ENCODE data around the gene ATXN2. TPM values are rescaled to one million over a fixed set of nuclear protein-coding genes. Genes with fewer than 3 reads are reported as not detected.
"Not testable (repeated sequence)": the region's sequence is repeated elsewhere in the genome, so short reads cannot be mapped to it uniquely, and the experiment has no call there.

ATXN2 gene
- total RNA-seq, 2 experiments from 2014 or later: 44.2 to 47.9 TPM

GRCh38 chr12:111581434-111582132, 17.5 kb downstream of the ATXN2 start:
- ChIA-PET POLR2A (no interaction called here), CTCF (no interaction called here)
- Mint-ChIP-seq H3K9me3 (ENCODE audit: low read depth) (no peaks in the 10 kb centered on the region), H3K36me3 (ENCODE audit: low read depth) (peaks cover 14% of the 10 kb centered on the region), H3K27me3 (no peaks in the 10 kb centered on the region), H3K27ac (no peak overlapping the region), H3K4me3 (no peak overlapping the region), H3K4me1 (peaks cover 5% of the 10 kb centered on the region)
- no peak for DNase-seq
- no peak for ATAC-seq
- intact Hi-C loops (cut with DNase I, micrococcal nuclease): no loop called here

- no peaks in the 10 kb centered on the region for H3K9me3 Mint-ChIP-seq (ENCODE audit: low read depth)
- intact Hi-C loops (cut with DNase I, micrococcal nuclease): no loop called here
- H3K27me3 Mint-ChIP-seq: no peaks in the 10 kb centered on the region
- H3K4me3 Mint-ChIP-seq: no peak overlapping the region
- DNase-seq (no peak), ATAC-seq (no peak)
- ChIA-PET POLR2A (no interaction called here), CTCF (no interaction called here)
- peaks cover 5% of the 10 kb centered on the region for H3K4me1 Mint-ChIP-seq
- H3K27ac Mint-ChIP-seq: no peak overlapping the region
- H3K36me3 Mint-ChIP-seq (ENCODE audit: low read depth): peaks cover 14% of the 10 kb centered on the region
These were observed 18.4 kb downstream of the ATXN2 start for GRCh38 chr12:111580737-111581136.

GRCh38 chr12:111580119-111580425, 19.0 kb downstream of the ATXN2 start:
- peaks cover 5% of the 10 kb centered on the region for H3K4me1 Mint-ChIP-seq
- peaks cover 14% of the 10 kb centered on the region for H3K36me3 Mint-ChIP-seq (ENCODE audit: low read depth)
- H3K27ac Mint-ChIP-seq: no peak overlapping the region
- ATAC-seq (no peak), DNase-seq (no peak)
- POLR2A ChIA-PET: no interaction called here
- intact Hi-C loops (cut with DNase I, micrococcal nuclease): no loop called here
- H3K9me3 Mint-ChIP-seq (ENCODE audit: low read depth): no peaks in the 10 kb centered on the region
- H3K4me3 Mint-ChIP-seq: no peak overlapping the region
- H3K27me3 Mint-ChIP-seq: no peaks in the 10 kb centered on the region
- CTCF ChIA-PET: interaction anchor here (1.3 kb wide), 1 partner anchor 52 kb away, joined by 4 read pairs; no protein-coding TSS in a partner anchor

DNA sequence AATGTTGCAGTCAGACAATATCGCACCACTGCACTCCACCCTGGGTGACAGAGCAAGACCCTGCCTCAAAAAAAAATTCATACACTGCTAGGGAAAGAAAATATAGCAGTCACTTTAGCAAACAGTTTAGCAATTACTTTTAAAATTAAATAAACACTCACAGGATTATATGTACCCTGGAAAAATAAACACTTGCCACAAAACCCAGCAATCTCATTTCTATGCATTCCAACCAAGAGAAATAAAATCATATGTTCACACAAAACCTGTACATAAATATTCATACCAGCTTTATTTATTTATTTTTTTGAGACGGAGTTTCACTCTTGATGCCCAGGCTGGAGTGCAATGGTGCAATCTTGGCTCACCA, 20.2 kb downstream of the ATXN2 start:
- CTCF ChIA-PET: interaction anchor here (1.3 kb wide), 1 partner anchor 51 kb away, joined by 4 read pairs; no protein-coding TSS in a partner anchor
- Mint-ChIP-seq H3K4me3 (no peak overlapping the region), H3K27ac (no peak overlapping the region)

DNA sequence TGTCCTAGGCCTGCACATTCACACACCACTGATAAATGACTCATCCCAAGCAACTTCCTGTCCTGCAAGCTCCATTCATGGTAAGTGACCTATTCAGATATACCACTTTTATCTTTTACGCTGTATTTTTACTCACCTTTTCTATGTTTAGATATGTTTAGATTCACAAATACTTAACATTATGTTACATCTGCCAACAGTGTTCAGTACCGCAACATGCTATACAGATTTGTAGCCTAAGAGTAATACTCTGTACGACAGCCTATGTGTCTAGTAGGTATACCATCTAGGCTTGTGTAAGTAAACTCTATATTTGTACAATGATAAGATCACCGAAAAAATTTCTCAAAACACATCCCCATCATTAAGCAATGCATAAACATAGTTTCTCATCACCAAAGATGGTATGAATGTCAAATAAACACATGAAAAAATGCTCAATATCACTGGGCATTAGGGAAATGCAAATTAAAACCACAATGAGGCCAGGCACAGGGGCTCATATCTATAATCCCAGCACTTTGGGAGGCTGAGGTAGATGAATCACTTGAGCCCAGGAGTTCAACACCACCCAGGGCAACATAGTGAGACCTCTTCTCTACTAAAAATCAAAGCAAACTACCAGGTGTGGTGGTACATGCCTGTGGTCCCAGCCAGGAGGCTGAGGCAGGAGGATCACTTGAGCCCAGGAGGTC, 20.7 kb downstream of the ATXN2 start:
- POLR2A ChIA-PET: no interaction called here

More for the DNA sequence above, 20.2 kb downstream of the ATXN2 start:
- ATAC-seq (no peak), DNase-seq (no peak)
- intact Hi-C loops (cut with DNase I, micrococcal nuclease): no loop called here
- POLR2A ChIA-PET: interaction anchor here (0.6 kb wide), 1 partner anchor 94 kb away, joined by 3 read pairs; no protein-coding TSS in a partner anchor
- H3K4me1 Mint-ChIP-seq: peaks cover 5% of the 10 kb centered on the region
- no peaks in the 10 kb centered on the region for H3K27me3 Mint-ChIP-seq
- peaks cover 14% of the 10 kb centered on the region for H3K36me3 Mint-ChIP-seq (ENCODE audit: low read depth)
- H3K9me3 Mint-ChIP-seq (ENCODE audit: low read depth): no peaks in the 10 kb centered on the region

GRCh38 chr12:111574797-111575443, 24.2 kb downstream of the ATXN2 start:
- Mint-ChIP-seq H3K4me1 (peaks cover 6% of the 10 kb centered on the region), H3K36me3 (ENCODE audit: low read depth) (peaks cover 7% of the 10 kb centered on the region), H3K9me3 (ENCODE audit: low read depth) (no peaks in the 10 kb centered on the region), H3K27ac (no peak overlapping the region), H3K27me3 (no peaks in the 10 kb centered on the region), H3K4me3 (no peak overlapping the region)
- DNase-seq: no peak
- no peak for ATAC-seq
- intact Hi-C loops (cut with DNase I, micrococcal nuclease): no loop called here
- CTCF ChIA-PET: interaction anchor here (0.6 to 1.3 kb wide), 4 partner anchors 10 to 769 kb away, joined by 3 to 7 read pairs (median 4); no protein-coding TSS in a partner anchor
- POLR2A ChIA-PET: no interaction called here

More for the DNA sequence above, 20.7 kb downstream of the ATXN2 start:
- ATAC-seq: no peak
- peaks cover 14% of the 10 kb centered on the region for H3K36me3 Mint-ChIP-seq (ENCODE audit: low read depth)
- CTCF ChIA-PET: interaction anchor here (0.9 kb wide), 1 partner anchor 10 kb away, joined by 3 read pairs; no protein-coding TSS in a partner anchor
- H3K4me3 Mint-ChIP-seq: no peak overlapping the region
- peaks cover 5% of the 10 kb centered on the region for H3K4me1 Mint-ChIP-seq
- no peaks in the 10 kb centered on the region for H3K9me3 Mint-ChIP-seq (ENCODE audit: low read depth)
- intact Hi-C loops (cut with DNase I, micrococcal nuclease): no loop called here
- no peaks in the 10 kb centered on the region for H3K27me3 Mint-ChIP-seq
- no peak for DNase-seq
- no peak overlapping the region for H3K27ac Mint-ChIP-seq

DNA sequence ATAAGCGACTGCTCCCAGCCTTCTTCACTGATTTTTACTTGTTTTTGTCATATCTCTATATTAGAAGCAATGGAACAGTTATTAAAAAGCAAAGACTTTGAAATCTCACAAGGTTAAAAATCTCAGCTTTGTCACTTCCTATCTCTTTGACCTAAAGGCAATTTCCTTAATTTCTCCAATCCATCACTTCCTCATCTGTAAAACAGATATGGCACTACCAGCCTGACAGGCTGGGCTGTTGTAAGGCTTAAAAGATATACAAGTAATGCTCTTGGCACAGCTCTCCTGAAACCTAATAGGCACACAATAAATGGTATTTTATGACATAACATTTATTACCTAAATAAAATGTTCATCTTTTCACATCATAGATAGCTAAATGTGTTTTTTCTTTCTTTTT, 25.6 kb downstream of the ATXN2 start:
- H3K9me3 Mint-ChIP-seq (ENCODE audit: low read depth): no peaks in the 10 kb centered on the region
- no peaks in the 10 kb centered on the region for H3K27me3 Mint-ChIP-seq
- H3K36me3 Mint-ChIP-seq (ENCODE audit: low read depth): peaks cover 8% of the 10 kb centered on the region
- DNase-seq (no peak), ATAC-seq (no peak)
- H3K27ac Mint-ChIP-seq: no peak overlapping the region
- ChIA-PET POLR2A (no interaction called here), CTCF (no interaction called here)
- peaks cover 14% of the 10 kb centered on the region for H3K4me1 Mint-ChIP-seq
- intact Hi-C loops (cut with DNase I, micrococcal nuclease): no loop called here
- no peak overlapping the region for H3K4me3 Mint-ChIP-seq

DNA sequence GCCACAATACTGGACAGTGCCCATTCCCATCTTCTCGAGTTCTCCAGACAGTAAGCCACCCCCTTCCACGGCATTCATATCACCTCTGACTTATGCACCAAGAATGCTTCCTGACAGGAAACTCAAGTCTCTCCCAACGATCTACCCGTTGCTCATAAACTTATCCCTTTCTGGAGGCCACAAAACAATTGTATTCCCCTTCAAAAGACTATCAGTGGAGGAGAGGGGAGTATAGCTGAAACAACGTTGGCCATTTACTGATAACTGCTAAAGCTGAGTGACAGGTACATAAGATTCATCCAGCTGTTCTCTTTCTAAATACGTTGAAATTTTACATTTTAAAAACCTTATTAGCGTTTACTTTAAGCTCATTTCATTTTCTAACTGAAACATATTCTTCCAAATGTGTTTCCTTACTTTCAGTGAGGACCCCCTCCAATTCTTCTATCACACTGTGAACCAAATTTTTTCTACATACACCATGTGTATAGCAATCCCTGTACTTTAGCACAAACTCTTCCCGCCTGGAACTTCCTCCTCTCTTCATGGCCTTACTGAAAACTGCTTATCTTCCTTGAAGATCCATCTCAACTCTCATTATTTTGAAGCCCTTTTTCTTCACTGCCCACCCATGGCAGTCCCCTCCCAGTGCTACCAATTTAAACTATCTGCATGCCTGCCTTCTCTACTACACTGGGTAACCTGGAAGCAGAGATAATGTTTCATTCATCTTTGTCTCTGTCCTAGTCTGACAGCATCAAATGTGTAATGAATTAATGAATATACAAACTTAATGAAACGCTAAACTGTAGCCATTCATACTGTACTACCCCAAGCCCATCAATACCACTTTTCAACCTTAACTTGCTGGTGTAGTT, 28.8 kb downstream of the ATXN2 start:
- H3K4me1 Mint-ChIP-seq: peaks cover 12% of the 10 kb centered on the region
- H3K27ac Mint-ChIP-seq: no peak overlapping the region
- peaks cover 12% of the 10 kb centered on the region for H3K36me3 Mint-ChIP-seq (ENCODE audit: low read depth)
- no peak overlapping the region for H3K4me3 Mint-ChIP-seq
- ATAC-seq (no peak), DNase-seq (no peak)
- intact Hi-C loops (cut with DNase I, micrococcal nuclease): no loop called here
- ChIA-PET CTCF (interaction anchor here (0.6 kb wide), 1 partner anchor 365 kb away, joined by 3 read pairs; no protein-coding TSS in a partner anchor), POLR2A (no interaction called here)
- no peaks in the 10 kb centered on the region for H3K27me3 Mint-ChIP-seq
- H3K9me3 Mint-ChIP-seq (ENCODE audit: low read depth): no peaks in the 10 kb centered on the region

DNA sequence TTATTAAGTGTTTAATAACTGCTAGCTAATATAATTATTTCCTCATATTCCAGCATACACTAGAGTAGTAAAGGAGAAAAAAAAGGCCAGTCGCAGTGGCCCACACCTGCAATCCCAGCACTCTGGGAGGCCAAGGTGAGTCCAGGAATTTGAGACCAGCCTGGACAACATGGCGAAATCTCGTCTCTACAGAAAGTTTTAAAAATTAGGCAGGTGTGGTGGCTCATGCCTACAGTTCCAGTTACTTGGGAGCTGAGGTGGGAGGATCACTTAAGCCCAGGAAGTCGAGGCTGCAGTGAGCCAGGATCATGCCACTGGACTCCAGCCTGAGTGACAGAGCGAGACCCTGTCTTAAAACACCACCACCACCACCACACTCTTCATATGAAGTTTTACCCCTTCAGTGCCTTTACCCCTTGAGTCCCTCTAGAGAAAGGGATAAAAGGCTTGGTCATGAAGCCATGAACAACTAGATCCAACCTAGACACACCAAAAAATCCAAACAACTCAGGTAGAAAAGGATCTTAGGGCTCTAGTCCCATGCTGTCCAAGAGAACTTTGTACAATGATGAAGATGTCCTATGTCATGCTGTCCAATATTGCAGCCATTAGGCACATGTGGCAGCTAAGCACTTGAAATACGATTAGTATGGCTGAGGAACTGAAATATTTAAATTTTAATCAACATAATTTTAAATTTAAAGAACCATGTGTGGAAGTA, 29.6 kb downstream of the ATXN2 start:
- Mint-ChIP-seq H3K27ac (no peak overlapping the region), H3K9me3 (ENCODE audit: low read depth) (no peaks in the 10 kb centered on the region), H3K27me3 (no peaks in the 10 kb centered on the region), H3K4me1 (peaks cover 12% of the 10 kb centered on the region), H3K4me3 (no peak overlapping the region), H3K36me3 (ENCODE audit: low read depth) (peaks cover 14% of the 10 kb centered on the region)
- ATAC-seq: no peak
- no peak for DNase-seq
- CTCF ChIA-PET: interaction anchor here (0.7 to 1.1 kb wide), 2 partner anchors 9 to 118 kb away, joined by 3 read pairs; no protein-coding TSS in a partner anchor
- POLR2A ChIA-PET: no interaction called here
- intact Hi-C loops (cut with DNase I, micrococcal nuclease): no loop called here

DNA sequence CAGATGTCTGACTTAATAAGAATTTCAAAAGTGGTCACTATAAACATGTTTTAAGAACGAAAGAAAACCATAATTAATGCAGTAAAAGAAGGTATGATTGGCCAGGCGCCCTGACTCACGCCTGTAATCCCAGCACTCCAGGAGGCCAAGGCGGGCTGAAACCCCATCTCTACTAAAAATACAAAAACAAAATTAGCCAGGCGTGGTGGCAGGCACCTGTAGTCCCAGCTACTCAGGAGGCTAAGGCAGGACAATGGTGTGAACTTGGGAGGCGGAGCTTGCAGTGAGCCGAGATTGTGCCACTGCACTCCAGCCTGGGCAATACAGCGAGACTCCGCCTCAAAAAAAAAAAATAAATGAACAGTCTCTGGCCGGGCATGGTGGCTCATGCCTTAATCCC, 38.3 kb downstream of the ATXN2 start:
- H3K27me3 Mint-ChIP-seq; H3K9me3 Mint-ChIP-seq (ENCODE audit: low read depth); ATAC-seq; intact Hi-C loops (cut with DNase I, micrococcal nuclease); DNase-seq; H3K4me3 Mint-ChIP-seq; H3K27ac Mint-ChIP-seq; POLR2A ChIA-PET: not testable (repeated sequence)
- H3K36me3 Mint-ChIP-seq (ENCODE audit: low read depth): peaks cover 12% of the 10 kb centered on the region
- CTCF ChIA-PET: interaction anchor here (0.7 kb wide), 1 partner anchor 28 kb away, joined by 3 read pairs; no protein-coding TSS in a partner anchor
- peaks cover 24% of the 10 kb centered on the region for H3K4me1 Mint-ChIP-seq

DNA sequence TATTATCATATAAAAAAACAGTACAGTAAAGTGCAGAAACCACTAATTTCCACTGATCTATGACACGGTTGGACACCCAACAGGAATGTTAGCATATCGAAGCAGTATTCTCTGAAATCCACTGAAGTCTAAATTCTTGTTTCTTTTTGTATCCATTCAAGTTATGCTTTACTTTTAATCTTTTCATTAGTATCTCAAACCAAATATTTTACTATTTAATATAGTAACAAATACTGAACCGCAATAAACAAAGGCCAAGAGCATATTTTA, 41.1 kb downstream of the ATXN2 start:
- no peak overlapping the region for H3K4me3 Mint-ChIP-seq
- intact Hi-C loops (cut with DNase I, micrococcal nuclease): no loop called here
- peaks cover 26% of the 10 kb centered on the region for H3K4me1 Mint-ChIP-seq
- ChIA-PET POLR2A (no interaction called here), CTCF (interaction anchor here (0.5 to 1.1 kb wide), 2 partner anchors 8 to 21 kb away, joined by 3 read pairs; no protein-coding TSS in a partner anchor)
- DNase-seq (no peak), ATAC-seq (no peak)
- H3K27ac Mint-ChIP-seq: no peak overlapping the region
- peaks cover 7% of the 10 kb centered on the region for H3K9me3 Mint-ChIP-seq (ENCODE audit: low read depth)
- peaks cover 27% of the 10 kb centered on the region for H3K36me3 Mint-ChIP-seq (ENCODE audit: low read depth)
- no peaks in the 10 kb centered on the region for H3K27me3 Mint-ChIP-seq
